Fibroblast of lung (primary cell): ENCODE data around the gene WWTR1. TPM values are rescaled to one million over a fixed set of nuclear protein-coding genes. Genes with fewer than 3 reads are reported as not detected.

Source experiments
- DNase-seq, 2 donors: peaks; one replicate each; pipeline versions ENCODE4 v3.0.0 to v3.0.0-alpha.2; 2010; ENCODE audit warnings: low read depth in 2 of 2
- H2AFZ ChIP-seq: 2 replicates; pipeline ENCODE4 v1.5.1; 2012; ENCODE audit warnings: low read length, control low read depth, inconsistent platforms
- H3K27ac ChIP-seq: 2 replicates; pipeline ENCODE4 v1.5.1; 2011; ENCODE audit warnings: low read length, control low read depth; ENCODE audit not compliant: insufficient read depth
- H3K27me3 ChIP-seq: 2 replicates; pipeline ENCODE4 v1.5.1; 2011; ENCODE audit warnings: mild to moderate bottlenecking, low read length; ENCODE audit not compliant: control insufficient read depth, insufficient read depth
- H3K36me3 ChIP-seq: 2 replicates; pipeline ENCODE4 v1.5.1; 2011; ENCODE audit warnings: low read length; ENCODE audit not compliant: control insufficient read depth, insufficient read depth
- H3K4me1 ChIP-seq: 2 replicates; pipeline ENCODE4 v1.5.1; 2011; ENCODE audit warnings: low read length; ENCODE audit not compliant: control insufficient read depth, insufficient read depth; ENCODE audit errors: extremely low read depth
- H3K4me2 ChIP-seq: 2 replicates; pipeline ENCODE4 v1.5.1; 2011; ENCODE audit warnings: low read length, control low read depth; ENCODE audit not compliant: insufficient read depth; ENCODE audit errors: extremely low read depth
- H3K4me3 ChIP-seq, 4 experiments: fragments of 200-600 bp in 1 of 4; sonication (generic) in 1 of 4; replicated peaks in 1 of 4; 2 replicates each; pipeline ENCODE4 v1.5.1; 2011 to 2016; ENCODE audit warnings: low read length in 4 of 4, low read depth in 3 of 4, mild to moderate bottlenecking in 3 of 4, control low read depth in 2 of 4, inconsistent platforms in 1 of 4, mixed read lengths in 1 of 4; ENCODE audit not compliant: insufficient read depth in 1 of 4; ENCODE audit errors: control extremely low read depth in 1 of 4
- H3K79me2 ChIP-seq: 2 replicates; pipeline ENCODE4 v1.5.1; 2012; ENCODE audit warnings: mild to moderate bottlenecking, low read length, inconsistent platforms; ENCODE audit not compliant: control insufficient read depth, insufficient read depth
- H3K9ac ChIP-seq: 2 replicates; pipeline ENCODE4 v1.5.1; 2011; ENCODE audit warnings: mild to moderate bottlenecking, low read length, control low read depth; ENCODE audit not compliant: insufficient read depth
- H3K9me3 ChIP-seq: 2 replicates; pipeline ENCODE4 v1.5.1; 2012; ENCODE audit warnings: low read depth, low read length; ENCODE audit not compliant: control insufficient read depth, insufficient read depth
- H4K20me1 ChIP-seq: 2 replicates; pipeline ENCODE4 v1.5.1; 2011; ENCODE audit warnings: low read length; ENCODE audit not compliant: control insufficient read depth, insufficient read depth; ENCODE audit errors: extremely low read depth
- EZH2 ChIP-seq: IDR thresholded peaks from 2 replicates; pipeline ENCODE4 v1.5.1; 2012; ENCODE audit warnings: low read length, control low read depth, mild to moderate bottlenecking; ENCODE audit errors: missing control alignments
- polyA plus RNA-seq, 2 donors: library from polyadenylated mRNA; depleted of rRNA in 1 of 2; stranded (reverse) in 1 of 2; unstranded in 1 of 2; fragments of >200 nt; gene quantifications; 2 replicates each; pipeline ENCODE4 v1.2.1, GENCODE V29; 2011 to 2012; ENCODE audit warnings: missing spikeins in 1 of 2
- total RNA-seq: library from RNA; depleted of rRNA; stranded (reverse); fragments of >200 nt; gene quantifications from 2 replicates; pipeline ENCODE4 v1.2.1, GENCODE V29; 2014
- TF ChIP-seq, protein P1 (sequence below), 2 donors: IDR thresholded peaks in 1 of 2; conservative IDR thresholded peaks in 1 of 2; 1 replicate in 1 of 2; 2 replicates in 1 of 2; pipeline ENCODE4 v1.5.1; 2011 to 2012; ENCODE audit warnings: low read length in 2 of 2, control low read depth in 1 of 2, inconsistent platforms in 1 of 2, low read depth in 1 of 2, mild to moderate bottlenecking in 1 of 2

Gene WWTR1
- total and polyA plus RNA-seq, 2 donors (not counting 1 experiment from before 2014, with no cell fraction given) = 13.7 to 71.5 TPM

DNA sequence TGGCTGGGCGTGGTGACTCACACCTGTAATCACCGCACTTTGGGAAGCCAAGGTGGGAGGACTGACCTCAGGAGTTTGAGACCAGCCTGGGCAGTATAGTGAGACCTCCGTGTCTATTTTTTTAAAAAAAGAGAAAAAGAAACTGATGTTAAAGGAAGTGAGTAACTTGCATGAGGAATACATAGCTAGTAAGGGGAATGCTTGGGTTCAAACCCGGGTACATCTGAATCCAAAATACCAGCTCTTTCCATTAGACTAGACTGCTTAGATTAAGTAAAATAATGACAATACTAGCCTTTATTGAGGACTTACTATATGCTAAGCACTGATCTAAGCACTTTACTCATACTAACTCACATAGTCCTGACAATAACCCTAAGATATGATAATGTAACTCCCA is 160.9 kb downstream of the WWTR1 start:
- Histone ChIP-seq H3K4me3 (no peak overlapping the region), H4K20me1 (no peaks in the 10 kb centered on the region), H3K9me3 (no peaks in the 10 kb centered on the region), H3K9ac (no peak overlapping the region), H3K4me2 (no peak overlapping the region), H3K36me3 (no peaks in the 10 kb centered on the region), H3K79me2 (no peaks in the 10 kb centered on the region), H2AFZ (no peak overlapping the region), H3K27ac (no peak overlapping the region), H3K4me1 (peaks cover 9% of the 10 kb centered on the region), H3K27me3 (no peaks in the 10 kb centered on the region)
- TF ChIP-seq EZH2 = no peak
- TF ChIP-seq, protein P1, sequence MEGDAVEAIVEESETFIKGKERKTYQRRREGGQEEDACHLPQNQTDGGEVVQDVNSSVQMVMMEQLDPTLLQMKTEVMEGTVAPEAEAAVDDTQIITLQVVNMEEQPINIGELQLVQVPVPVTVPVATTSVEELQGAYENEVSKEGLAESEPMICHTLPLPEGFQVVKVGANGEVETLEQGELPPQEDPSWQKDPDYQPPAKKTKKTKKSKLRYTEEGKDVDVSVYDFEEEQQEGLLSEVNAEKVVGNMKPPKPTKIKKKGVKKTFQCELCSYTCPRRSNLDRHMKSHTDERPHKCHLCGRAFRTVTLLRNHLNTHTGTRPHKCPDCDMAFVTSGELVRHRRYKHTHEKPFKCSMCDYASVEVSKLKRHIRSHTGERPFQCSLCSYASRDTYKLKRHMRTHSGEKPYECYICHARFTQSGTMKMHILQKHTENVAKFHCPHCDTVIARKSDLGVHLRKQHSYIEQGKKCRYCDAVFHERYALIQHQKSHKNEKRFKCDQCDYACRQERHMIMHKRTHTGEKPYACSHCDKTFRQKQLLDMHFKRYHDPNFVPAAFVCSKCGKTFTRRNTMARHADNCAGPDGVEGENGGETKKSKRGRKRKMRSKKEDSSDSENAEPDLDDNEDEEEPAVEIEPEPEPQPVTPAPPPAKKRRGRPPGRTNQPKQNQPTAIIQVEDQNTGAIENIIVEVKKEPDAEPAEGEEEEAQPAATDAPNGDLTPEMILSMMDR (conservative IDR thresholded peaks at IDR 0.05 in 1 of 2, IDR thresholded peaks at IDR 0.05 in 1 of 2; ENCODE audit: low read depth in 1 of 2, low read length in 2 of 2) = no peak
- DNase-seq = no peak

DNA sequence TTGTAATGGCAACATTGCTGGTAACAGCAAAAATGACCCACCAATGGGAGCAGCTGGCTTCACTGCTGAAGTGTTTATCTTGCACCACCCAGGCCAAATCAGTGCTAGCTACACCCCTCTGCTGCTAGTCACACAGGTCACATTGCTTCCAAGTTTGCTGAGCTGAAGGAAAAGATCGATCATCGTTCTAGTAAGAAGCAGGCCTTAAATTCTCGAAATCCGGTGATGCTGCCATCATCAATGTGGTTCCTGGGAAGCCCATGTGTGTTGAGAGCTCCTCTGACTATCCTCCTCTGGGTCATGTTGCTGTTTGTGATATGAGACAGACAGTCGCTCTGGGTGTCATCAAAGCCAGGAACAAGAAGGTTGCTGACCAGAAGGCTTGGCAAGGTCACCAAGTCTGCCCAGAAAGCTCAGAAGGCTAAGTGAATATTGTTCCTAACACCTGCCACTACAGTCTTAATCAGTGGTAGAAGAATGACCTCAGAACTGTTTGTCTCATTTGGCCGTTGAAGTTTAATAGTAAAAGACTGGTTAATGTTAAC is 162.2 kb downstream of the WWTR1 start:
- Histone ChIP-seq H3K4me1 (peaks cover 6% of the 10 kb centered on the region), H4K20me1 (no peaks in the 10 kb centered on the region), H3K4me3 (no peak overlapping the region), H3K9ac (no peak overlapping the region), H3K79me2 (no peaks in the 10 kb centered on the region), H3K36me3 (no peaks in the 10 kb centered on the region), H2AFZ (no peak overlapping the region), H3K27ac (no peak overlapping the region), H3K9me3 (no peaks in the 10 kb centered on the region), H3K4me2 (no peak overlapping the region), H3K27me3 (no peaks in the 10 kb centered on the region)
- no peak for DNase-seq
- TF ChIP-seq, protein P1 (conservative IDR thresholded peaks at IDR 0.05 in 1 of 2, IDR thresholded peaks at IDR 0.05 in 1 of 2; ENCODE audit: low read depth in 1 of 2, low read length in 2 of 2) = no peak
- no peak for TF ChIP-seq EZH2

DNA sequence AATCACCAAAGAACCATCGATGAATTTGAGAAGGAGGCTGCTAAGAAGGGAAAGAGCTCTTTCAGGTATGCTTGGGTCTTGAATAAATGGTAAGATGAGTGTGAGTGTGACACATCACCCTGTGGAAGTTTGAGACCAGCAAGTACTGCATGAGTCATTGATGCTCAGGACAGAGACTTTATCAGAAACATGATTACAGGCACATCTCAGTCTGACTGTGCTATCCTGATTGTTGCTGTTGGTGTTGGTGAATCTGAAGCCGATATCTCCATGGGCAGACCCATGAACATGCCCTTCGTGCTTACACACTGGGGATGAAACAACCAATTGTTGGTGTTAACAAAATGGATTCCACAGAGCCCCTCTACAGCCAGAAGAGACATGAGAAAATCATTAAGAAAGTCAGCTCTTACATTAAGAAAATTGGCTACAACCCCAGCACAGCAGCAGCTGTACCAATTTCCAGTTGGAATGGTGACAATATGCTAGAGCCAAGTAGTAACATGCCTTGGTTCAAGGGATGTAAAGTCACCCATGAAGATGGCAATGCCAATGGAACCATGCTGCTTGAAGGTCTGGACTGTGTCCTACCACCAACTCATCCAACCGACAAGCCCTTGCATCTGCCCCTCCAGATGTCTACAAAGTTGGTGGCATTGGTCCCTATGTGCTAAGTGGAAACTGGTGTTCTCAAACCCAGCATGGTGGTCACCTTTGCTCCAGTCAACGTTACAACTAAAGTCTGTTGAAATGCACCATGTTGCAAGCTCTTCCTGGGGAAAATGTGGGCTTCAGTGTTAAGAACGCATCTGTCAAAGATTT is 162.9 kb downstream of the WWTR1 start:
- peak in 1 of 2 donors; percentile 60 for DNase-seq
- Histone ChIP-seq H3K27ac (no peak overlapping the region), H3K4me1 (peaks cover 6% of the 10 kb centered on the region), H4K20me1 (no peaks in the 10 kb centered on the region), H3K9me3 (no peaks in the 10 kb centered on the region), H2AFZ (no peak overlapping the region), H3K27me3 (no peaks in the 10 kb centered on the region), H3K9ac (no peak overlapping the region), H3K36me3 (no peaks in the 10 kb centered on the region), H3K4me2 (no peak overlapping the region), H3K4me3 (no peak overlapping the region), H3K79me2 (no peaks in the 10 kb centered on the region)
- TF ChIP-seq EZH2 = no peak
- TF ChIP-seq, protein P1 (conservative IDR thresholded peaks at IDR 0.05 in 1 of 2, IDR thresholded peaks at IDR 0.05 in 1 of 2; ENCODE audit: low read depth in 1 of 2, low read length in 2 of 2) = no peak
